Measurements from ENCODE around the gene PHF20. TPM values are rescaled to one million over a fixed set of nuclear protein-coding genes. Genes with fewer than 3 reads are reported as not detected.

The PHF20 gene
- total RNA-seq (2021) (65.8 to 70.0 TPM (median 66.8 TPM) in 3 replicates), Bru-seq, nascent RNA (percentile 72 among the genes with signal in this experiment)
- long read RNA-seq, experiment 1, full-length matches to known transcripts = 104 of 221 reads
- long read RNA-seq, experiment 1, partial matches to known transcripts = 76 of 221 reads
- long read RNA-seq, experiment 1, other reads (novel, unspliced or antisense) = 41 of 221 reads
- long read RNA-seq, experiment 2, full-length matches to known transcripts = 18 of 70 reads
- long read RNA-seq, experiment 2, partial matches to known transcripts = 40 of 70 reads
- long read RNA-seq, experiment 2, other reads (novel, unspliced or antisense) = 12 of 70 reads
- long read RNA-seq, experiment 3, full-length matches to known transcripts = 7 of 103 reads
- long read RNA-seq, experiment 3, partial matches to known transcripts = 79 of 103 reads
- long read RNA-seq, experiment 3, other reads (novel, unspliced or antisense) = 17 of 103 reads

DNA sequence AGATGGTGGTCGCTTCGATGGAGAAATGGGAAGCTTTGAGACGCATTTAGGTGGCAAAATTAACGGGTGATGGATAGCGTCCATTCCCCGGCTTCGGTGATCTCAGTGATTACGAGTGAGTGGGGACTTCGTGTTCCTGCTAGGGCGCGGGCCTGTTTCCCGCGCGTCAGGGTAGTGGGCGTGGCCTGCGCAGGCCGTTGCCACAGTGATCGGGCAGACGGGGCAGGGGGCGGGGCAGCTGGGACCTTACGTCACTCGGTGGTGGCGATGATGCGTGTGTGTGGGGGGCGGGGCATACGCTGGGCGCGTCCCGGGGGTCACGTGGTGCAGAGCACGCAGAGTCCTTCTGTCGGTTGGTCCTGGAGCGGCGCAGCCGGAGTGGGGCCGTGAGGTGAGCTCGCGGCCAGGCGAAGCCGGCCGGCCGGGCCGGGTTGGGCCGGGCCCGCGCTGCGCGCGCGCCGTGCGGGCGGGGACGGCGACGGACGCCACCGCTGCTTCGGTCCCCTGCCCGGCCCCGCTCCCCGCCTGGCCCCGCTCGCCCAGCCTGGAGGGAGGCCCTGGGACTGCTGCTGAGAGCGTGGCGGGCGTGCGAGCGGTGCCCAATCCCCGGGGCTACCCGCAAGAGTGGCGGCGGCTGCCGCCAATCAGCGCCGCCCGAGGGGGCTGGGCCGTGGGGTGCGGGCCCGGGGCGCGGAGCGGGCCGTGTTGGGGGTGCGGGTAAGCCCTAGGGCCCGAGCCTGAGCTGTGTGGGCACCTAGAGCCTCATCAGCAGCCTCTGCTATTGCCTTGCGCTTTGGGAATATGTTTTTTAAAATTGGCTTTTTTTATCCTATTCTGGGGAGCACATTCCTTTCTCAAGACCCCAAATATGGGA is at the start of gene PHF20:
Gene PHF20, plus strand, starts transcription at position 327 of the 874 bp plus-strand sequence. CDS start 29,508 bp downstream, outside the sequence.
- Mint-ChIP-seq H3K27ac (peak within 1 kb of the TSS; percentile 67), H3K36me3 (peaks cover 8% of the 10 kb centered on the region), H3K27me3 (ENCODE audit: low read depth) (peaks cover 20% of the 10 kb centered on the region), H3K9me3 (peaks cover 7% of the 10 kb centered on the region), H3K4me3 (peak within 1 kb of the TSS; percentile 91), H3K4me1 (peaks cover 53% of the 10 kb centered on the region)
- ChIA-PET POLR2A (interaction anchor here (0.6 to 2.3 kb wide), 8 partner anchors 13 to 182 kb away, joined by 3 to 44 read pairs (median 4); partner anchors contain the start of genes RBM39 and SCAND1), CTCF (interaction anchor here (0.5 to 4.7 kb wide), 4 partner anchors 29 to 293 kb away, joined by 4 to 20 read pairs (median 4); partner anchors contain the start of genes RBM39 and SCAND1)
- ATAC-seq = peak; percentile 89
- DNase-seq (ENCODE audit: low spot score) = peak; percentile 99
- TF ChIP-seq NFE2L1 (CRISPR knock-in tag; IDR thresholded peaks at IDR 0.05) (peak; percentile 98), ZNF232 (CRISPR knock-in tag; IDR thresholded peaks at IDR 0.05) (peak; percentile 95), TEAD1 (CRISPR knock-in tag; IDR thresholded peaks at IDR 0.05) (peak; percentile 93), SP1 (CRISPR knock-in tag; conservative IDR thresholded peaks at IDR 0.05) (peak; percentile 94), ZBTB21 (CRISPR knock-in tag; IDR thresholded peaks at IDR 0.05; ENCODE audit: borderline replicate concordance) (peak; percentile 98), NR3C1 (CRISPR knock-in tag; conservative IDR thresholded peaks at IDR 0.05; ENCODE audit: low read depth) (no peak), CREB1 (CRISPR knock-in tag; IDR thresholded peaks at IDR 0.05) (0 out of 2 replicates have a peak, but pooled peaks have one; percentile 64), NFYB (CRISPR knock-in tag; conservative IDR thresholded peaks at IDR 0.05; ENCODE audit: low read depth) (peak; percentile 93), ESRRA (CRISPR knock-in tag; IDR thresholded peaks at IDR 0.05; ENCODE audit: borderline replicate concordance) (0 out of 2 replicates have a peak, but pooled peaks have one; percentile 52), MYBL2 (CRISPR knock-in tag; IDR thresholded peaks at IDR 0.05) (peak; percentile 71; the same call in 1 of the 2 replicates), IRF2 (CRISPR knock-in tag; IDR thresholded peaks at IDR 0.05; ENCODE audit: borderline replicate concordance, low read depth) (peak; percentile 81; the same call in 1 of the 2 replicates), ZNF423 (CRISPR knock-in tag; IDR thresholded peaks at IDR 0.05) (peak; percentile 17; the same call in 1 of the 2 replicates), ZNF416 (CRISPR knock-in tag; IDR thresholded peaks at IDR 0.05) (no peak), SMAD4 (CRISPR knock-in tag; IDR thresholded peaks at IDR 0.05) (no peak), TP53 (CRISPR knock-in tag; IDR thresholded peaks at IDR 0.05) (peak; percentile 68; the same call in 1 of the 2 replicates)
- TF ChIP-seq, protein P1, sequence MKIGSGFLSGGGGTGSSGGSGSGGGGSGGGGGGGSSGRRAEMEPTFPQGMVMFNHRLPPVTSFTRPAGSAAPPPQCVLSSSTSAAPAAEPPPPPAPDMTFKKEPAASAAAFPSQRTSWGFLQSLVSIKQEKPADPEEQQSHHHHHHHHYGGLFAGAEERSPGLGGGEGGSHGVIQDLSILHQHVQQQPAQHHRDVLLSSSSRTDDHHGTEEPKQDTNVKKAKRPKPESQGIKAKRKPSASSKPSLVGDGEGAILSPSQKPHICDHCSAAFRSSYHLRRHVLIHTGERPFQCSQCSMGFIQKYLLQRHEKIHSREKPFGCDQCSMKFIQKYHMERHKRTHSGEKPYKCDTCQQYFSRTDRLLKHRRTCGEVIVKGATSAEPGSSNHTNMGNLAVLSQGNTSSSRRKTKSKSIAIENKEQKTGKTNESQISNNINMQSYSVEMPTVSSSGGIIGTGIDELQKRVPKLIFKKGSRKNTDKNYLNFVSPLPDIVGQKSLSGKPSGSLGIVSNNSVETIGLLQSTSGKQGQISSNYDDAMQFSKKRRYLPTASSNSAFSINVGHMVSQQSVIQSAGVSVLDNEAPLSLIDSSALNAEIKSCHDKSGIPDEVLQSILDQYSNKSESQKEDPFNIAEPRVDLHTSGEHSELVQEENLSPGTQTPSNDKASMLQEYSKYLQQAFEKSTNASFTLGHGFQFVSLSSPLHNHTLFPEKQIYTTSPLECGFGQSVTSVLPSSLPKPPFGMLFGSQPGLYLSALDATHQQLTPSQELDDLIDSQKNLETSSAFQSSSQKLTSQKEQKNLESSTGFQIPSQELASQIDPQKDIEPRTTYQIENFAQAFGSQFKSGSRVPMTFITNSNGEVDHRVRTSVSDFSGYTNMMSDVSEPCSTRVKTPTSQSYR (CRISPR knock-in tag; IDR thresholded peaks at IDR 0.05) = peak; percentile 79; the same call in 1 of the 2 replicates
- TF ChIP-seq, protein P2, sequence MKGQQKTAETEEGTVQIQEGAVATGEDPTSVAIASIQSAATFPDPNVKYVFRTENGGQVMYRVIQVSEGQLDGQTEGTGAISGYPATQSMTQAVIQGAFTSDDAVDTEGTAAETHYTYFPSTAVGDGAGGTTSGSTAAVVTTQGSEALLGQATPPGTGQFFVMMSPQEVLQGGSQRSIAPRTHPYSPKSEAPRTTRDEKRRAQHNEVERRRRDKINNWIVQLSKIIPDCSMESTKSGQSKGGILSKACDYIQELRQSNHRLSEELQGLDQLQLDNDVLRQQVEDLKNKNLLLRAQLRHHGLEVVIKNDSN (CRISPR knock-in tag; IDR thresholded peaks at IDR 0.05) = peak; percentile 96
- TF ChIP-seq, protein P3, sequence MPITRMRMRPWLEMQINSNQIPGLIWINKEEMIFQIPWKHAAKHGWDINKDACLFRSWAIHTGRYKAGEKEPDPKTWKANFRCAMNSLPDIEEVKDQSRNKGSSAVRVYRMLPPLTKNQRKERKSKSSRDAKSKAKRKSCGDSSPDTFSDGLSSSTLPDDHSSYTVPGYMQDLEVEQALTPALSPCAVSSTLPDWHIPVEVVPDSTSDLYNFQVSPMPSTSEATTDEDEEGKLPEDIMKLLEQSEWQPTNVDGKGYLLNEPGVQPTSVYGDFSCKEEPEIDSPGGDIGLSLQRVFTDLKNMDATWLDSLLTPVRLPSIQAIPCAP (CRISPR knock-in tag; IDR thresholded peaks at IDR 0.05) = 0 out of 2 replicates have a peak, but pooled peaks have one; percentile 35
- TF ChIP-seq, protein P4, sequence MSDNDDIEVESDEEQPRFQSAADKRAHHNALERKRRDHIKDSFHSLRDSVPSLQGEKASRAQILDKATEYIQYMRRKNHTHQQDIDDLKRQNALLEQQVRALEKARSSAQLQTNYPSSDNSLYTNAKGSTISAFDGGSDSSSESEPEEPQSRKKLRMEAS (CRISPR knock-in tag; IDR thresholded peaks at IDR 0.05) = peak; percentile 100
- TF ChIP-seq, protein P5, sequence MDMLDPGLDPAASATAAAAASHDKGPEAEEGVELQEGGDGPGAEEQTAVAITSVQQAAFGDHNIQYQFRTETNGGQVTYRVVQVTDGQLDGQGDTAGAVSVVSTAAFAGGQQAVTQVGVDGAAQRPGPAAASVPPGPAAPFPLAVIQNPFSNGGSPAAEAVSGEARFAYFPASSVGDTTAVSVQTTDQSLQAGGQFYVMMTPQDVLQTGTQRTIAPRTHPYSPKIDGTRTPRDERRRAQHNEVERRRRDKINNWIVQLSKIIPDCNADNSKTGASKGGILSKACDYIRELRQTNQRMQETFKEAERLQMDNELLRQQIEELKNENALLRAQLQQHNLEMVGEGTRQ (CRISPR knock-in tag; IDR thresholded peaks at IDR 0.05) = peak; percentile 98
- TF ChIP-seq, protein P6, sequence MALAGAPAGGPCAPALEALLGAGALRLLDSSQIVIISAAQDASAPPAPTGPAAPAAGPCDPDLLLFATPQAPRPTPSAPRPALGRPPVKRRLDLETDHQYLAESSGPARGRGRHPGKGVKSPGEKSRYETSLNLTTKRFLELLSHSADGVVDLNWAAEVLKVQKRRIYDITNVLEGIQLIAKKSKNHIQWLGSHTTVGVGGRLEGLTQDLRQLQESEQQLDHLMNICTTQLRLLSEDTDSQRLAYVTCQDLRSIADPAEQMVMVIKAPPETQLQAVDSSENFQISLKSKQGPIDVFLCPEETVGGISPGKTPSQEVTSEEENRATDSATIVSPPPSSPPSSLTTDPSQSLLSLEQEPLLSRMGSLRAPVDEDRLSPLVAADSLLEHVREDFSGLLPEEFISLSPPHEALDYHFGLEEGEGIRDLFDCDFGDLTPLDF (CRISPR knock-in tag; IDR thresholded peaks at IDR 0.05) = 0 out of 2 replicates have a peak, but pooled peaks have one; percentile 66
- TF ChIP-seq, protein P7, sequence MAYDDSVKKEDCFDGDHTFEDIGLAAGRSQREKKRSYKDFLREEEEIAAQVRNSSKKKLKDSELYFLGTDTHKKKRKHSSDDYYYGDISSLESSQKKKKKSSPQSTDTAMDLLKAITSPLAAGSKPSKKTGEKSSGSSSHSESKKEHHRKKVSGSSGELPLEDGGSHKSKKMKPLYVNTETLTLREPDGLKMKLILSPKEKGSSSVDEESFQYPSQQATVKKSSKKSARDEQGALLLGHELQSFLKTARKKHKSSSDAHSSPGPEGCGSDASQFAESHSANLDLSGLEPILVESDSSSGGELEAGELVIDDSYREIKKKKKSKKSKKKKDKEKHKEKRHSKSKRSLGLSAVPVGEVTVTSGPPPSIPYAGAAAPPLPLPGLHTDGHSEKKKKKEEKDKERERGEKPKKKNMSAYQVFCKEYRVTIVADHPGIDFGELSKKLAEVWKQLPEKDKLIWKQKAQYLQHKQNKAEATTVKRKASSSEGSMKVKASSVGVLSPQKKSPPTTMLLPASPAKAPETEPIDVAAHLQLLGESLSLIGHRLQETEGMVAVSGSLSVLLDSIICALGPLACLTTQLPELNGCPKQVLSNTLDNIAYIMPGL (CRISPR knock-in tag; IDR thresholded peaks at IDR 0.05) = peak; percentile 31; the same call in 1 of the 2 replicates
- TF ChIP-seq, protein P8, sequence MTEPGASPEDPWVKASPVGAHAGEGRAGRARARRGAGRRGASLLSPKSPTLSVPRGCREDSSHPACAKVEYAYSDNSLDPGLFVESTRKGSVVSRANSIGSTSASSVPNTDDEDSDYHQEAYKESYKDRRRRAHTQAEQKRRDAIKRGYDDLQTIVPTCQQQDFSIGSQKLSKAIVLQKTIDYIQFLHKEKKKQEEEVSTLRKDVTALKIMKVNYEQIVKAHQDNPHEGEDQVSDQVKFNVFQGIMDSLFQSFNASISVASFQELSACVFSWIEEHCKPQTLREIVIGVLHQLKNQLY (CRISPR knock-in tag; IDR thresholded peaks at IDR 0.05) = peak; percentile 30; the same call in 1 of the 2 replicates
- TF ChIP-seq, protein P9, sequence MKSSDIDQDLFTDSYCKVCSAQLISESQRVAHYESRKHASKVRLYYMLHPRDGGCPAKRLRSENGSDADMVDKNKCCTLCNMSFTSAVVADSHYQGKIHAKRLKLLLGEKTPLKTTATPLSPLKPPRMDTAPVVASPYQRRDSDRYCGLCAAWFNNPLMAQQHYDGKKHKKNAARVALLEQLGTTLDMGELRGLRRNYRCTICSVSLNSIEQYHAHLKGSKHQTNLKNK (CRISPR knock-in tag; IDR thresholded peaks at IDR 0.05) = no peak
